ENCODE data around the gene TMEM240. TPM values are rescaled to one million over a fixed set of nuclear protein-coding genes. Genes with fewer than 3 reads are reported as not detected.

Gene TMEM240
- total RNA-seq, 4 donors from 2014 or later = 1.2 to 4.5 (median 1.3) TPM

DNA sequence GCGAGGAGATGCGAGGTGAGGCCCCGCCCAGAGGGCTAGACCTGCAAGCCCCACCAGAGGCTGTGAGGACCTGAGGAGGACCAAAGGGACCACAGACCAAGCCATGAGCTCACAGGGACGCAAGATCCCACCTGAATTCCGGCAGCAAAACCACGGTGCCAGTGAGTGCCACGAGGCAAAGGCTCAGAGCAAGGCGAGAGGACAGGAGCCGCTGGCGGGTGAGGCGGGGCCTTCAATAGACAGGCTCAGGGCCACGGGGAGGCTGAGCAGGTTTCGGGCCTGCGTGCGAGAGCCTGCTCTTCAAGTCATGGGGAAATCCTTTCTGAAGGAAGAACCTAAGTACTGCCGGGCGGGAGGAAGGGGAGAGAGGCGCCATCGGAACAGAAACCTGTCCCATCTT, 7.1 kb upstream of the TMEM240 start:
- 93 to 95% methylated on average over 19 of the region's 19 CpGs for WGBS, 2 donors
- TF ChIP-seq POLR2A (IDR thresholded peaks at IDR 0.05) (no peak), CTCF (IDR thresholded peaks at IDR 0.05) (no peak)
- intact Hi-C loops (cut with DNase I) = no loop called here
- no peak for DNase-seq
- no peak overlapping the region for H3K27ac ChIP-seq
- peaks cover 12 to 28% of the 10 kb centered on the region in 2 donors for H3K4me1 ChIP-seq
- peaks cover 0 to 5% of the 10 kb centered on the region in 2 donors for H3K36me3 ChIP-seq
- H3K4me3 ChIP-seq (replicated peaks in 1 of 3) = no peak overlapping the region
- no peaks in the 10 kb centered on the region for H3K9me3 ChIP-seq
- H3K27me3 ChIP-seq = no peaks in the 10 kb centered on the region

DNA sequence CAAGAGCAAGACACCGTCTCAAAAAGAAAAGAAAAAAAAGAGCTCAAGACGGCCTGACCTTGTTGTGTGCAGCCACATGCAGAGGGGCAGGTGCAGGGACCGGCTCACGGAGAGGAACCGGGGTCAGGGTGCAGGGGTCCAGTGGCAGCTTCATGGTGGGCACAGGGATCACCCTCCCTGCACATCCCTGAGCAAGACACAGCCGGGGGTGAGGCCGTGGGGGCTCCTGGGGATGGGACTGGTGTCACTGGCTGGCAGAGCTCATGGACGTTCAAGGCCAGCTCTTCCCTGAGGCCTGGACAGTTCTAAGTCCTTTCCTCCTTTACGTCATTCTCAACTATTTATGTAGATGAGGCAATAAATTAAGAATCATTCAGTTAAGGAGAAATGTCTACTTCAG, 6.6 kb upstream of the TMEM240 start:
- Histone ChIP-seq H3K27me3 (no peaks in the 10 kb centered on the region), H3K36me3 (peaks cover 0 to 5% of the 10 kb centered on the region in 2 donors), H3K4me1 (peaks cover 12 to 28% of the 10 kb centered on the region in 2 donors), H3K27ac (no peak overlapping the region), H3K4me3 (replicated peaks in 1 of 3) (no peak overlapping the region), H3K9me3 (no peaks in the 10 kb centered on the region)
- TF ChIP-seq CTCF (IDR thresholded peaks at IDR 0.05) (no peak), POLR2A (IDR thresholded peaks at IDR 0.05) (no peak)
- WGBS, 2 donors = 91 to 93% methylated on average over 9 of the region's 9 CpGs
- intact Hi-C loops (cut with DNase I) = no loop called here
- no peak for DNase-seq

DNA sequence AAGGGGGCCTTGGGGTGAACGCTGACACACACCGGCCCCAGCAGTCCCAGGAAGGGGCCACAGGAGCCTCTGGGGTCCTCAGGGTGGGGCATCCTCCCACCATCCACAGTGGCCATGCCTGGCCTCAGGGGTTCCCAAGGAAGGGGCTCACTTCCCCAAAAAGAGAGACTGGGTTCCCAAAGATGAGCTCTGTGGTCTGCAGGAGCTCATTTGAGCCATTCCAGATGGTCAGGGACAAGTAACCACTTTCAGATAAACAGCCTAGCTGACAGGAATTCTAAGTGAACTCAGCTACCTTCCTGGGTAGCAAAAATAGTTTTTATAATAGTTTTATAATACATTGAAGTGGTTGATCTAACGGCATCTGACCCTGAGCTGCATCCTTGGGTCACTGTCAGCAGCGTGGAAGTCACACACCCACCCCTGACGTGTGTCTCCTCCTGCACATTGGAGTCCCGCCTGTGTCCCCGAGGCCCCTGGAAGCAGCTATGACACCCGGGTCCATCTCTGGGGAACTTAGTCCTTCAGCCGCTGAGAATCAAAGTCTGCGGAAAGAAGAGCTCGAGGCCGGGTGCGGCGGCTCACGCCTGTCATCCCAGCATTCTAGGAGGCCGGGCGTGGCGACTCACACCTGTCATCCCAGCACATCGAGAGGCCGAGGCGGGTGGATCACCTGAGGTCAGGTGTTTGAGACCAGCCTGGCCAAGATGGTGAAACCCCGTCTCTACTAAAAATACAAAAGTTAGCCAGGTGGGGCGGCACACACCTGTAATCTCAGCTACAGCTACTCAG, 5.7 kb upstream of the TMEM240 start:
- TF ChIP-seq POLR2A (IDR thresholded peaks at IDR 0.05) (no peak), CTCF (IDR thresholded peaks at IDR 0.05) (no peak)
- H3K27me3 ChIP-seq = no peaks in the 10 kb centered on the region
- intact Hi-C loops (cut with DNase I) = no loop called here
- no peak overlapping the region for H3K4me3 ChIP-seq (replicated peaks in 1 of 3)
- peak overlapping the region; percentile 47 to 55 (median 49) for H3K27ac ChIP-seq
- H3K36me3 ChIP-seq = peaks cover 4 to 5% of the 10 kb centered on the region in 2 donors
- WGBS, 2 donors = 86 to 94% methylated on average over 21 to 22 of the region's 23 CpGs
- no peaks in the 10 kb centered on the region for H3K9me3 ChIP-seq
- no peak for DNase-seq
- H3K4me1 ChIP-seq = peaks cover 12 to 29% of the 10 kb centered on the region in 2 donors

- TF ChIP-seq POLR2A (IDR thresholded peaks at IDR 0.05) = no peak
- TF ChIP-seq CTCF (IDR thresholded peaks at IDR 0.05) = no peak
- DNase-seq = peak; percentile 73 to 80
- 46 to 66% methylated on average over 10 of the region's 10 CpGs for WGBS, 2 donors
Observed at GRCh38 chr1:1544544-1544943, 4.1 kb upstream of the TMEM240 start.

GRCh38 chr1:1543706-1544099, 3.3 kb upstream of the TMEM240 start:
- DNase-seq = peak; percentile 69 to 81
- peaks cover 4 to 5% of the 10 kb centered on the region in 2 donors for H3K36me3 ChIP-seq
- intact Hi-C loops (cut with DNase I) = no loop called here
- TF ChIP-seq POLR2A (IDR thresholded peaks at IDR 0.05) (no peak), CTCF (IDR thresholded peaks at IDR 0.05) (no peak)
- no peak overlapping the region for H3K27ac ChIP-seq
- H3K4me3 ChIP-seq (replicated peaks in 1 of 3) = no peak overlapping the region
- H3K9me3 ChIP-seq = no peaks in the 10 kb centered on the region
- H3K27me3 ChIP-seq = no peaks in the 10 kb centered on the region
- WGBS, 2 donors = 79 to 80% methylated on average over 17 to 18 of the region's 19 CpGs
- H3K4me1 ChIP-seq = peaks cover 23 to 37% of the 10 kb centered on the region in 2 donors

More at GRCh38 chr1:1544544-1544943, 4.1 kb upstream of the TMEM240 start:
- intact Hi-C loops (cut with DNase I) = no loop called here
- no peaks in the 10 kb centered on the region for H3K9me3 ChIP-seq
- H3K4me3 ChIP-seq (replicated peaks in 1 of 3) = no peak overlapping the region
- peak overlapping the region in 2 of 3 donors; percentile 55 to 67 for H3K27ac ChIP-seq
- H3K36me3 ChIP-seq = peaks cover 4 to 5% of the 10 kb centered on the region in 2 donors
- H3K4me1 ChIP-seq = peaks cover 20 to 30% of the 10 kb centered on the region in 2 donors
- no peaks in the 10 kb centered on the region for H3K27me3 ChIP-seq

Data from thyroid gland (tissue), 4 donors.